ENCODE data around the gene MYO10.

MYO10 gene

GRCh38 chr5:16865151-16865550 is 70.9 kb downstream of the MYO10 start:
- H3K9me3 ChIP-seq, result no peaks in the 10 kb centered on the region
- H3K27me3 ChIP-seq, result no peaks in the 10 kb centered on the region
- TF ChIP-seq CTCF (IDR thresholded peaks at IDR 0.05), result no peak
- no peaks in the 10 kb centered on the region for H3K36me3 ChIP-seq
- H3K4me1 ChIP-seq (ENCODE audit: control insufficient read depth in 1 of 2, insufficient read depth in 1 of 2, low read depth in 1 of 2, low read length in 1 of 2), result no peaks in the 10 kb centered on the region
- H3K27ac ChIP-seq, result no peak overlapping the region
- H3K4me3 ChIP-seq (ENCODE audit: low read depth in 1 of 2, low read length in 1 of 2), result no peak overlapping the region

DNA sequence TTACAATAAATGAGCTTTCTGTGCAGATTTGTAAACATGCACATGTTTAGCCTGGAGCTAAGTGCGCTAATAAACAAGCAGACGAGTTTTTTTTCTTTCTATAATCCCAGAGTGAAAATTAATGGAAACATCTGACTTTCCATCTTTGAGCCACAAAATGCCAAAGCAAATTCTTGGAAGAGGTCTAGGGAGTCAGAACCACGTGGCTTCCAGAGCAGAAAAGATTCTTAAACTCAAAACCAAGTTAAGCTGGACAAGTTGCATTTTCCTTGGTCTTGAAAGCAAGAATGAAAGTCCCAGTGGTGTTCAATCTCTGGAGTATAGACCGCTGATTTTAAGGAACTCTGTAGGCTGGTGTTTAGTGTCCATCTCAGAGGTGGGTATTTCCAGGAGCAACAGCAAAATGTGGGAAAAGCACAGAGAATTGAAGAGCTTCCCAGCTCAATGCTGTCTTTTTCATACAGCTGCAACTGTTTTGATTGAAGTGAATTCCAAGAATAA is 71.4 kb downstream of the MYO10 start:
- no peak overlapping the region for H3K4me3 ChIP-seq (ENCODE audit: low read depth in 1 of 2, low read length in 1 of 2)
- H3K36me3 ChIP-seq, result no peaks in the 10 kb centered on the region
- no peaks in the 10 kb centered on the region for H3K4me1 ChIP-seq (ENCODE audit: control insufficient read depth in 1 of 2, insufficient read depth in 1 of 2, low read depth in 1 of 2, low read length in 1 of 2)
- no peak for TF ChIP-seq CTCF (IDR thresholded peaks at IDR 0.05)
- no peaks in the 10 kb centered on the region for H3K27me3 ChIP-seq
- no peaks in the 10 kb centered on the region for H3K9me3 ChIP-seq
- H3K27ac ChIP-seq, result no peak overlapping the region

DNA sequence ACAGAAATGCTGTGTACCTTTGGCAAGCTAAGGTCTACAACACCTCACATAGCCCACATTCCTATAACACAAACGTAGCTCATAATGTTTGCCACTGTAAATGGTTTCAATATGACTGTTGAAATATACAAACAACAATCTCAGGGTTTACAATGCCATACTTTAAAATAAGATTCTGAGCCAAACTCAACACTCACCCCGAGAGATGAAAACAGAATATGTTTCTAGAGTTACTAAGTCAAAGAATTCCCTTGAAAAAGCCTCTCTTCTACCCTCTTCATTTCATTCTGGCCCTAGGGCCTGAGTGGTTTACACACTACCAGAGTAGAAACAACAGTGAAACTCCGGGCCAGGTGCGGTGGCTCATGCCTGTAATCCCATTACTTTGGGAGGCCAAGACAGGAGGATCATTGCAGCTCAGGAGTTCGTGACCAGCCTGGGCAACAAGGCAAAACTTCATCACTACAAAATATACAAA is 72.6 kb downstream of the MYO10 start:
- no peak for TF ChIP-seq CTCF (IDR thresholded peaks at IDR 0.05)
- H3K27me3 ChIP-seq, result no peaks in the 10 kb centered on the region
- H3K36me3 ChIP-seq, result no peaks in the 10 kb centered on the region
- no peaks in the 10 kb centered on the region for H3K4me1 ChIP-seq (ENCODE audit: control insufficient read depth in 1 of 2, insufficient read depth in 1 of 2, low read depth in 1 of 2, low read length in 1 of 2)
- no peak overlapping the region for H3K27ac ChIP-seq
- H3K4me3 ChIP-seq (ENCODE audit: low read depth in 1 of 2, low read length in 1 of 2), result no peak overlapping the region
- H3K9me3 ChIP-seq, result no peaks in the 10 kb centered on the region

GRCh38 chr5:16862777-16863176 is 73.3 kb downstream of the MYO10 start:
- Histone ChIP-seq H3K9me3 (no peaks in the 10 kb centered on the region), H3K27ac (no peak overlapping the region), H3K36me3 (no peaks in the 10 kb centered on the region), H3K27me3 (no peaks in the 10 kb centered on the region), H3K4me1 (ENCODE audit: control insufficient read depth in 1 of 2, insufficient read depth in 1 of 2, low read depth in 1 of 2, low read length in 1 of 2) (no peaks in the 10 kb centered on the region), H3K4me3 (ENCODE audit: low read depth in 1 of 2, low read length in 1 of 2) (no peak overlapping the region)
- TF ChIP-seq CTCF (IDR thresholded peaks at IDR 0.05), result no peak

GRCh38 chr5:16859346-16859745 is 76.7 kb downstream of the MYO10 start:
- H3K4me1 ChIP-seq (ENCODE audit: control insufficient read depth in 1 of 2, insufficient read depth in 1 of 2, low read depth in 1 of 2, low read length in 1 of 2), result no peaks in the 10 kb centered on the region
- no peak overlapping the region for H3K4me3 ChIP-seq (ENCODE audit: low read depth in 1 of 2, low read length in 1 of 2)
- H3K9me3 ChIP-seq, result no peaks in the 10 kb centered on the region
- H3K27ac ChIP-seq, result no peak overlapping the region
- H3K27me3 ChIP-seq, result no peaks in the 10 kb centered on the region
- no peaks in the 10 kb centered on the region for H3K36me3 ChIP-seq
- TF ChIP-seq CTCF (IDR thresholded peaks at IDR 0.05), result no peak

- Histone ChIP-seq H3K27ac (no peak overlapping the region), H3K4me1 (ENCODE audit: control insufficient read depth in 1 of 2, insufficient read depth in 1 of 2, low read depth in 1 of 2, low read length in 1 of 2) (no peaks in the 10 kb centered on the region), H3K36me3 (no peaks in the 10 kb centered on the region), H3K9me3 (no peaks in the 10 kb centered on the region), H3K4me3 (ENCODE audit: low read depth in 1 of 2, low read length in 1 of 2) (no peak overlapping the region), H3K27me3 (no peaks in the 10 kb centered on the region)
- TF ChIP-seq CTCF (IDR thresholded peaks at IDR 0.05), result no peak
These were observed 77.9 kb downstream of the MYO10 start for GRCh38 chr5:16858151-16858550.

Data from neutrophil (primary cell).